Fibroblast of the conjunctiva (primary cell): ENCODE data around the gene RAB3A.

Source experiments
- DNase-seq: peaks from one replicate; pipeline ENCODE4 v3.0.0-alpha.2; 2010; ENCODE audit warnings: low read depth

Gene RAB3A

GRCh38 chr19:18197306-18197705 lies 6.5 kb downstream of the RAB3A start:
- no peak for DNase-seq

- DNase-seq = no peak
These were observed 7.4 kb downstream of the RAB3A start for GRCh38 chr19:18196511-18196845.

- DNase-seq = no peak
These were observed 9.1 kb downstream of the RAB3A start for GRCh38 chr19:18194554-18195238.

GRCh38 chr19:18194181-18194530 lies 9.7 kb downstream of the RAB3A start:
- DNase-seq = no peak

- DNase-seq = no peak
These were observed 10.3 kb downstream of the RAB3A start for GRCh38 chr19:18193388-18194180.

GRCh38 chr19:18192673-18193387 lies 11.0 kb downstream of the RAB3A start, which contains the start of gene MPV17L2:
Gene MPV17L2, plus strand, starts transcription at chr19:18193218. Its CDS starts 64 bp downstream, at chr19:18193282.
- peak; percentile 100 for DNase-seq

GRCh38 chr19:18191640-18192062 lies 12.2 kb downstream of the RAB3A start:
- DNase-seq = no peak

- DNase-seq = no peak
These were observed 13.6 kb downstream of the RAB3A start for GRCh38 chr19:18190278-18190677.

GRCh38 chr19:18185538-18185937 lies 18.3 kb downstream of the RAB3A start:
- DNase-seq = no peak

- DNase-seq = no peak
These were observed 20.3 kb downstream of the RAB3A start for GRCh38 chr19:18183529-18183928.

- no peak for DNase-seq
These were observed 23.9 kb downstream of the RAB3A start for GRCh38 chr19:18179957-18180356.

GRCh38 chr19:18176367-18177310 lies 27.2 kb downstream of the RAB3A start:
- no peak for DNase-seq

- DNase-seq = no peak
These were observed 28.9 kb downstream of the RAB3A start for GRCh38 chr19:18174983-18175382.

- no peak for DNase-seq
These were observed 30.1 kb downstream of the RAB3A start, which contains the start of gene IFI30 for GRCh38 chr19:18173572-18174288. Gene IFI30, plus strand, starts transcription at chr19:18173813. Its CDS starts 29 bp downstream, at chr19:18173842.

GRCh38 chr19:18173054-18173571 lies 30.7 kb downstream of the RAB3A start:
- no peak for DNase-seq

- DNase-seq = no peak
These were observed 31.4 kb downstream of the RAB3A start for GRCh38 chr19:18172331-18173053.

- no peak for DNase-seq
These were observed 32.1 kb downstream of the RAB3A start for GRCh38 chr19:18171605-18172327.

GRCh38 chr19:18170714-18171255 lies 33.1 kb downstream of the RAB3A start:
- no peak for DNase-seq
